SK-N-SH (cell line): ENCODE measurements around the gene CNTN3. TPM values are rescaled to one million over a fixed set of nuclear protein-coding genes. Genes with fewer than 3 reads are reported as not detected.
A peak's percentile ranks its signal among the peaks of the same experiment; 100 is the strongest.

Experiments
- CTCF ChIA-PET: fragments of 300-600, 350-600 bp; formaldehyde crosslinking; extraction: SDS; loops from one replicate; lab custom pipeline; 2021; lab: Yijun Ruan, JAX
- POLR2A ChIA-PET: fragments of 350-600 bp; sonication (Branson Sonifier 250); formaldehyde crosslinking; extraction: SDS; loops from one replicate; lab custom pipeline; 2020; ENCODE audit warnings: antibody characterized with exemption, inconsistent platforms; lab: Yijun Ruan, JAX
- DNase-seq: peaks from one replicate; pipeline ENCODE4 v3.0.0; 2012
- H2AFZ ChIP-seq: fragments of 200-600 bp; sonication (generic); 2 replicates; pipeline ENCODE4 v1.8.1; 2016; ENCODE audit warnings: antibody characterized with exemption, mild to moderate bottlenecking, low read depth
- H3F3A ChIP-seq: fragments of 200-600 bp; sonication (generic); replicated peaks from 2 replicates; pipeline ENCODE3; 2016; ENCODE audit warnings: antibody characterized with exemption, mild to moderate bottlenecking; ENCODE audit not compliant: insufficient read depth
- H3K27ac ChIP-seq, 2 experiments: fragments of 200-500 bp in 1 of 2; fragments of 200-600 bp in 1 of 2; sonication (Bioruptor generic) in 1 of 2; sonication (generic), shearing (Covaris generic) in 1 of 2; 2 replicates each; pipeline versions ENCODE4 v1.5.1 to v1.6.1; 2014 to 2016; ENCODE audit warnings: low read depth in 2 of 2, inconsistent platforms in 1 of 2, low read length in 1 of 2, mild to moderate bottlenecking in 1 of 2, mixed read lengths in 1 of 2
- H3K27me3 ChIP-seq: fragments of 200-600 bp; sonication (generic), shearing (Covaris generic); 2 replicates; pipeline ENCODE4 v1.6.1; 2016; ENCODE audit warnings: mixed run types; ENCODE audit not compliant: insufficient read depth
- H3K36me3 ChIP-seq, 2 experiments: fragments of 200-500 bp in 1 of 2; fragments of 200-600 bp in 1 of 2; sonication (Bioruptor generic) in 1 of 2; sonication (generic) in 1 of 2; replicated peaks in 1 of 2; 2 replicates each; pipeline versions ENCODE3 to v1.5.1; 2014 to 2016; ENCODE audit warnings: low read length in 1 of 2, mild to moderate bottlenecking in 1 of 2; ENCODE audit not compliant: insufficient read depth in 2 of 2, control insufficient read depth in 1 of 2
- H3K4me1 ChIP-seq, 2 experiments: fragments of 200-500 bp in 1 of 2; fragments of 200-600 bp in 1 of 2; sonication (Bioruptor generic) in 1 of 2; sonication (generic), shearing (Covaris generic) in 1 of 2; 2 replicates each; pipeline versions ENCODE4 v1.5.1 to v1.6.1; 2014 to 2016; ENCODE audit warnings: low read depth in 1 of 2, low read length in 1 of 2, mixed run types in 1 of 2; ENCODE audit not compliant: insufficient read depth in 2 of 2, control insufficient read depth in 1 of 2
- H3K4me2 ChIP-seq: fragments of 200-600 bp; sonication (generic), shearing (Covaris generic); 2 replicates; pipeline ENCODE4 v1.6.1; 2017; ENCODE audit warnings: mixed run types
- H3K4me3 ChIP-seq, 2 experiments: fragments of 200-500 bp in 1 of 2; fragments of 200-600 bp in 1 of 2; sonication (Bioruptor generic) in 1 of 2; sonication (generic), shearing (Covaris generic) in 1 of 2; 2 replicates each; pipeline versions ENCODE4 v1.5.1 to v1.8.1; 2014 to 2016; ENCODE audit warnings: low read depth in 2 of 2, inconsistent platforms in 1 of 2, low read length in 1 of 2, mild to moderate bottlenecking in 1 of 2, mixed read lengths in 1 of 2, moderate library complexity in 1 of 2
- H3K79me2 ChIP-seq: fragments of 200-600 bp; sonication (generic); 2 replicates; pipeline ENCODE4 v1.8.1; 2017; ENCODE audit warnings: mild to moderate bottlenecking; ENCODE audit not compliant: insufficient read depth
- H3K9ac ChIP-seq: fragments of 200-600 bp; sonication (generic); 2 replicates; pipeline ENCODE4 v1.6.1; 2017; ENCODE audit warnings: mixed run types
- H3K9me2 ChIP-seq: fragments of 200-600 bp; sonication (generic); 2 replicates; pipeline ENCODE4 v1.6.1; 2017; ENCODE audit warnings: mixed run types
- H3K9me3 ChIP-seq: fragments of 200-600 bp; sonication (generic); 2 replicates; pipeline ENCODE4 v1.6.1; 2017; ENCODE audit warnings: mixed run types, mild to moderate bottlenecking, moderate library complexity
- H4K20me1 ChIP-seq: fragments of 200-600 bp; sonication (generic); 2 replicates; pipeline ENCODE4 v1.6.1; 2017; ENCODE audit warnings: mild to moderate bottlenecking, mixed run types; ENCODE audit not compliant: insufficient read depth
- ELF1 ChIP-seq: IDR thresholded peaks from 2 replicates; pipeline ENCODE4 v1.4.0; 2012
- EP300 ChIP-seq, 2 experiments: IDR thresholded peaks; 2 replicates each; pipeline versions ENCODE4 v1.4.0 to v1.6.1; 2012; ENCODE audit warnings: borderline replicate concordance in 1 of 2, low read depth in 1 of 2, low read length in 1 of 2
- EZH2phosphoT487 ChIP-seq: fragments of 200-600 bp; sonication (generic); IDR thresholded peaks from 2 replicates; pipeline ENCODE4 v1.6.1; 2017; ENCODE audit warnings: low read depth, mixed run types, mild to moderate bottlenecking, antibody characterized with exemption, moderate library complexity, borderline replicate concordance
- FOSL2 ChIP-seq: IDR thresholded peaks from 2 replicates; pipeline ENCODE4 v1.4.0; 2012; ENCODE audit warnings: low read depth, mild to moderate bottlenecking, moderate library complexity, borderline replicate concordance
- FOXJ3 ChIP-seq: sonication (generic); formaldehyde crosslinking; IDR thresholded peaks from 2 replicates; pipeline ENCODE4 v1.5.1; 2020; ENCODE audit warnings: mild to moderate bottlenecking, missing genetic modification reagents
- FOXM1 ChIP-seq: IDR thresholded peaks from 2 replicates; pipeline ENCODE4 v1.4.0; 2012; ENCODE audit warnings: low read depth, mild to moderate bottlenecking
- GABPA ChIP-seq: IDR thresholded peaks from 2 replicates; pipeline ENCODE4 v1.4.0; 2012; ENCODE audit warnings: low read depth, mild to moderate bottlenecking
- MEF2A ChIP-seq: IDR thresholded peaks from 2 replicates; pipeline ENCODE4 v1.4.0; 2012; ENCODE audit warnings: low read depth, borderline replicate concordance
- NFIC ChIP-seq: IDR thresholded peaks from 2 replicates; pipeline ENCODE4 v1.4.0; 2012; ENCODE audit warnings: borderline replicate concordance
- POLR2AphosphoS5 ChIP-seq: IDR thresholded peaks from 2 replicates; pipeline ENCODE4 v1.6.1; 2012; ENCODE audit warnings: low read depth, low read length
- RCOR1 ChIP-seq: fragments of 150-350 bp; IDR thresholded peaks from 2 replicates; pipeline ENCODE4 v1.6.1; 2017; ENCODE audit warnings: antibody characterized with exemption, low read length
- RFX5 ChIP-seq: IDR thresholded peaks from 2 replicates; pipeline ENCODE4 v1.6.1; 2012; ENCODE audit warnings: mild to moderate bottlenecking, improper control_type of control experiment, low read length
- RXRA ChIP-seq: IDR thresholded peaks from 2 replicates; pipeline ENCODE4 v1.4.0; 2012; ENCODE audit warnings: low read depth, mild to moderate bottlenecking, borderline replicate concordance
- SIN3A ChIP-seq: IDR thresholded peaks from 2 replicates; pipeline ENCODE4 v1.6.1; 2012; ENCODE audit warnings: low read depth, mild to moderate bottlenecking, low read length, moderate library complexity, borderline replicate concordance
- TAF1 ChIP-seq: IDR thresholded peaks from 2 replicates; pipeline ENCODE4 v1.6.1; 2012; ENCODE audit warnings: low read depth, mild to moderate bottlenecking, low read length, moderate library complexity, borderline replicate concordance
- TEAD4 ChIP-seq: IDR thresholded peaks from 2 replicates; pipeline ENCODE4 v1.4.0; 2012; ENCODE audit warnings: mild to moderate bottlenecking, borderline replicate concordance; ENCODE audit not compliant: insufficient read depth
- WGBS: methylation state at CpG from one replicate; pipeline ENCODE4 v1.1.6; 2017; ENCODE audit warnings: low lambda C conversion rate; 5-methylcytosine and 5-hydroxymethylcytosine counted together
- polyA plus RNA-seq, 3 experiments: library from polyadenylated mRNA; depleted of rRNA; stranded (reverse); fragments of >200 nt; gene quantifications; 2 replicates each; pipeline ENCODE4 v1.2.3, GENCODE V29; 2012
- TF ChIP-seq, protein P1 (sequence below): fragments of 200-600 bp; sonication (generic); IDR thresholded peaks from 2 replicates; pipeline ENCODE4 v1.6.1; 2017; ENCODE audit warnings: antibody characterized with exemption, mild to moderate bottlenecking, moderate library complexity
- TF ChIP-seq, protein P2 (sequence below): IDR thresholded peaks from 2 replicates; pipeline ENCODE4; 2012
- TF ChIP-seq, protein P3 (sequence below): IDR thresholded peaks from 2 replicates; pipeline ENCODE4 v1.4.0; 2012; ENCODE audit warnings: low read depth
- TF ChIP-seq, protein P4 (sequence below): IDR thresholded peaks from 2 replicates; pipeline ENCODE4 v1.6.1; 2012; ENCODE audit warnings: mild to moderate bottlenecking, low read depth, low read length, moderate library complexity

Gene CNTN3
- polyA plus RNA-seq, 1 of the 3 experiments (the other 2 are of a cell fraction), result 2.8 TPM

DNA sequence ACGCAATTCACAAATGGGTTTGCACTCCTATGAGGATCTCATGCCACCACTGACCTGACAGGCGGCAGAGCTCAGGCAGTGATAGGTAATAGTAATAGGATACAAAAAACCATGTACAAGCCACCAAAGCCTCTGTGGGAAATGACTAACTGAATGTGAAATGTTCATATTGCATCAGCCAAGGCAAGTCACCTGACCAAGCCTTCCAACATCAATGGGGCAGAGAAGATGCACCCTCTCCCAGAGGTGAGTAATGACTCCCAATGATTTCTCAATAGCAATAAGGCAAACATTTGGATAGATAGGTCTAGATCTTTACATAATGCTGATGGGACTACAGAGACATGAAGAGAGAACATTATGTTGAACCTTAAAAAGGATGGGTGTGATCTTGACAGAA, 14.9 kb downstream of the CNTN3 start:
- Histone ChIP-seq H3K4me1 (no peaks in the 10 kb centered on the region), H3K4me2 (no peak overlapping the region), H3K9me2 (no peaks in the 10 kb centered on the region), H3F3A (no peaks in the 10 kb centered on the region), H3K36me3 (peaks cover 0 to 2% of the 10 kb centered on the region in 2 experiments), H3K9me3 (no peaks in the 10 kb centered on the region), H4K20me1 (no peaks in the 10 kb centered on the region; the same call in 1 of the 2 replicates), H2AFZ (no peak overlapping the region), H3K79me2 (peaks cover 30% of the 10 kb centered on the region), H3K27me3 (no peaks in the 10 kb centered on the region), H3K27ac (no peak overlapping the region), H3K9ac (no peak overlapping the region), H3K4me3 (no peak overlapping the region)
- TF ChIP-seq ELF1, result no peak
- TF ChIP-seq, protein P1, sequence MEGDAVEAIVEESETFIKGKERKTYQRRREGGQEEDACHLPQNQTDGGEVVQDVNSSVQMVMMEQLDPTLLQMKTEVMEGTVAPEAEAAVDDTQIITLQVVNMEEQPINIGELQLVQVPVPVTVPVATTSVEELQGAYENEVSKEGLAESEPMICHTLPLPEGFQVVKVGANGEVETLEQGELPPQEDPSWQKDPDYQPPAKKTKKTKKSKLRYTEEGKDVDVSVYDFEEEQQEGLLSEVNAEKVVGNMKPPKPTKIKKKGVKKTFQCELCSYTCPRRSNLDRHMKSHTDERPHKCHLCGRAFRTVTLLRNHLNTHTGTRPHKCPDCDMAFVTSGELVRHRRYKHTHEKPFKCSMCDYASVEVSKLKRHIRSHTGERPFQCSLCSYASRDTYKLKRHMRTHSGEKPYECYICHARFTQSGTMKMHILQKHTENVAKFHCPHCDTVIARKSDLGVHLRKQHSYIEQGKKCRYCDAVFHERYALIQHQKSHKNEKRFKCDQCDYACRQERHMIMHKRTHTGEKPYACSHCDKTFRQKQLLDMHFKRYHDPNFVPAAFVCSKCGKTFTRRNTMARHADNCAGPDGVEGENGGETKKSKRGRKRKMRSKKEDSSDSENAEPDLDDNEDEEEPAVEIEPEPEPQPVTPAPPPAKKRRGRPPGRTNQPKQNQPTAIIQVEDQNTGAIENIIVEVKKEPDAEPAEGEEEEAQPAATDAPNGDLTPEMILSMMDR, result no peak
- TF ChIP-seq RFX5, result no peak
- TF ChIP-seq RXRA, result no peak
- TF ChIP-seq EP300 (IDR thresholded peaks at IDR 0.05; ENCODE audit: borderline replicate concordance in 1 of 2, low read depth in 1 of 2, low read length in 1 of 2), result no peak
- TF ChIP-seq RCOR1, result no peak
- no peak for TF ChIP-seq EZH2phosphoT487
- TF ChIP-seq GABPA, result no peak
- POLR2A ChIA-PET, result no interaction called here
- CTCF ChIA-PET, result no interaction called here
- DNase-seq, result no peak
- 88% methylated on average over 2 of the region's 2 CpGs for WGBS

DNA sequence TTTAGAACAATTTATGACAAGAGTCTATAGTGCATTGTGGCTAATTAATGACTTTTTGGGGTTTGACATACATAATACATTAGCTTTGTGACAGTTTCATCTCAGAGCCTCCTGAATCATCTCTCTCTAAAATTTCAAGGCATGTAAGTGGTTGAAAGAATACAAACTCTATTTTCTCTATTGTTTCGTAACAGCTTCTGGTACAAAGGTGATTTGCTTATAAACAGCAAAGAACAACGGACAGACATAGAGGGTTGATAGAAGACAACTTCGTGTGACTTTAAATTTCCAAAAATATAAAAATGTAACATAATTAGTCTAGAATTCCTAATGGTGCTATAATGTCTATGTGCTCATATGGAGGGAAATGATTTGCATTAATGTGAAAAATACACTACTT, 21.3 kb downstream of the CNTN3 start:
- peaks cover 17% of the 10 kb centered on the region; the same call in 1 of the 2 replicates for H3K79me2 ChIP-seq
- peaks cover 0 to 12% of the 10 kb centered on the region in 2 experiments; a peak in 1 of 4 replicates for H3K4me1 ChIP-seq
- H3K4me3 ChIP-seq, result no peak overlapping the region
- 0 out of 2 replicates have a peak overlapping the region, but pooled peaks have one; percentile 7 for H2AFZ ChIP-seq
- POLR2A ChIA-PET, result no interaction called here
- H3K9me3 ChIP-seq, result no peaks in the 10 kb centered on the region
- CTCF ChIA-PET, result no interaction called here
- H3K4me2 ChIP-seq, result no peak overlapping the region
- no peaks in the 10 kb centered on the region for H4K20me1 ChIP-seq
- no peaks in the 10 kb centered on the region for H3K27me3 ChIP-seq
- H3K9me2 ChIP-seq, result no peaks in the 10 kb centered on the region
- H3K27ac ChIP-seq, result no peak overlapping the region
- no peaks in the 10 kb centered on the region for H3K36me3 ChIP-seq
- no peak for DNase-seq
- 44% methylated on average over 3 of the region's 3 CpGs for WGBS
- TF ChIP-seq NFIC (no peak), FOSL2 (no peak), EZH2phosphoT487 (no peak), SIN3A (no peak), FOXJ3 (no peak), ELF1 (no peak), EP300 (IDR thresholded peaks at IDR 0.05; ENCODE audit: borderline replicate concordance in 1 of 2, low read depth in 1 of 2, low read length in 1 of 2) (no peak), POLR2AphosphoS5 (no peak), MEF2A (no peak), RCOR1 (no peak), FOXM1 (no peak), TAF1 (no peak), RXRA (no peak), TEAD4 (no peak)
- TF ChIP-seq, protein P2, sequence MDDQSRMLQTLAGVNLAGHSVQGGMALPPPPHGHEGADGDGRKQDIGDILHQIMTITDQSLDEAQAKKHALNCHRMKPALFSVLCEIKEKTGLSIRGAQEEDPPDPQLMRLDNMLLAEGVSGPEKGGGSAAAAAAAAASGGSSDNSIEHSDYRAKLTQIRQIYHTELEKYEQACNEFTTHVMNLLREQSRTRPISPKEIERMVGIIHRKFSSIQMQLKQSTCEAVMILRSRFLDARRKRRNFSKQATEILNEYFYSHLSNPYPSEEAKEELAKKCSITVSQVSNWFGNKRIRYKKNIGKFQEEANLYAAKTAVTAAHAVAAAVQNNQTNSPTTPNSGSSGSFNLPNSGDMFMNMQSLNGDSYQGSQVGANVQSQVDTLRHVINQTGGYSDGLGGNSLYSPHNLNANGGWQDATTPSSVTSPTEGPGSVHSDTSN, result no peak
- TF ChIP-seq, protein P3, sequence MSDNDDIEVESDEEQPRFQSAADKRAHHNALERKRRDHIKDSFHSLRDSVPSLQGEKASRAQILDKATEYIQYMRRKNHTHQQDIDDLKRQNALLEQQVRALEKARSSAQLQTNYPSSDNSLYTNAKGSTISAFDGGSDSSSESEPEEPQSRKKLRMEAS, result no peak
- TF ChIP-seq, protein P4, sequence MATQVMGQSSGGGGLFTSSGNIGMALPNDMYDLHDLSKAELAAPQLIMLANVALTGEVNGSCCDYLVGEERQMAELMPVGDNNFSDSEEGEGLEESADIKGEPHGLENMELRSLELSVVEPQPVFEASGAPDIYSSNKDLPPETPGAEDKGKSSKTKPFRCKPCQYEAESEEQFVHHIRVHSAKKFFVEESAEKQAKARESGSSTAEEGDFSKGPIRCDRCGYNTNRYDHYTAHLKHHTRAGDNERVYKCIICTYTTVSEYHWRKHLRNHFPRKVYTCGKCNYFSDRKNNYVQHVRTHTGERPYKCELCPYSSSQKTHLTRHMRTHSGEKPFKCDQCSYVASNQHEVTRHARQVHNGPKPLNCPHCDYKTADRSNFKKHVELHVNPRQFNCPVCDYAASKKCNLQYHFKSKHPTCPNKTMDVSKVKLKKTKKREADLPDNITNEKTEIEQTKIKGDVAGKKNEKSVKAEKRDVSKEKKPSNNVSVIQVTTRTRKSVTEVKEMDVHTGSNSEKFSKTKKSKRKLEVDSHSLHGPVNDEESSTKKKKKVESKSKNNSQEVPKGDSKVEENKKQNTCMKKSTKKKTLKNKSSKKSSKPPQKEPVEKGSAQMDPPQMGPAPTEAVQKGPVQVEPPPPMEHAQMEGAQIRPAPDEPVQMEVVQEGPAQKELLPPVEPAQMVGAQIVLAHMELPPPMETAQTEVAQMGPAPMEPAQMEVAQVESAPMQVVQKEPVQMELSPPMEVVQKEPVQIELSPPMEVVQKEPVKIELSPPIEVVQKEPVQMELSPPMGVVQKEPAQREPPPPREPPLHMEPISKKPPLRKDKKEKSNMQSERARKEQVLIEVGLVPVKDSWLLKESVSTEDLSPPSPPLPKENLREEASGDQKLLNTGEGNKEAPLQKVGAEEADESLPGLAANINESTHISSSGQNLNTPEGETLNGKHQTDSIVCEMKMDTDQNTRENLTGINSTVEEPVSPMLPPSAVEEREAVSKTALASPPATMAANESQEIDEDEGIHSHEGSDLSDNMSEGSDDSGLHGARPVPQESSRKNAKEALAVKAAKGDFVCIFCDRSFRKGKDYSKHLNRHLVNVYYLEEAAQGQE, result no peak
- H3K9ac ChIP-seq, result no peak overlapping the region
- H3F3A ChIP-seq, result no peaks in the 10 kb centered on the region
